Endothelial cell of umbilical vein (primary cell): ENCODE data around the gene SEC22C. TPM values are rescaled to one million over a fixed set of nuclear protein-coding genes. Genes with fewer than 3 reads are reported as not detected.

Experiments
- BruUV-seq: library from RNA; stranded (reverse); fragments of 400-500 nt; replicated peaks from 2 replicates; lab custom pipeline; 2021; lab: Mats Ljungman, UMichigan
- CTCF ChIA-PET: fragments of 300-600, 350-600 bp; sonication (Branson Sonifier 250); formaldehyde crosslinking; loops from one replicate; lab custom pipeline; 2021; ENCODE audit warnings: antibody characterized with exemption, inconsistent platforms; lab: Charles Lee
- POLR2A ChIA-PET: fragments of 300-600, 350-600 bp; sonication (Branson Sonifier 250); formaldehyde crosslinking; loops from one replicate; lab custom pipeline; 2021; ENCODE audit warnings: antibody characterized with exemption, inconsistent platforms; lab: Charles Lee
- DNase-seq: peaks from one replicate; pipeline ENCODE4 v3.0.0-alpha.2; 2011; ENCODE audit warnings: low read depth, low spot score
- FAIRE-seq: peaks from 2 replicates; lab custom pipeline; 2011; peaks lifted over from hg19 to GRCh38; lab: Jason Lieb, UNC
- H2AFZ ChIP-seq: 2 replicates; pipeline ENCODE4 v1.6.0; 2012; ENCODE audit warnings: low read depth, low read length, control low read depth, inconsistent platforms
- H3K27ac ChIP-seq: 2 replicates; pipeline ENCODE4 v1.5.1; 2011; ENCODE audit warnings: low read depth, mild to moderate bottlenecking, control low read depth, low read length, moderate library complexity; ENCODE audit not compliant: insufficient read depth
- H3K27me3 ChIP-seq, 2 experiments: 2 replicates each; pipeline versions ENCODE4 v1.6.0 to v1.6.1; 2011; ENCODE audit warnings: low read length in 2 of 2, mixed read lengths in 1 of 2; ENCODE audit not compliant: control insufficient read depth in 2 of 2, insufficient read depth in 2 of 2
- H3K36me3 ChIP-seq, 2 experiments: 2 replicates in 1 of 2; 3 replicates in 1 of 2; pipeline ENCODE4 v1.5.1; 2011; ENCODE audit warnings: low read length in 2 of 2, mild to moderate bottlenecking in 1 of 2, moderate library complexity in 1 of 2; ENCODE audit not compliant: control insufficient read depth in 2 of 2, insufficient read depth in 2 of 2; ENCODE audit errors: extremely low read depth in 1 of 2
- H3K4me1 ChIP-seq: 3 replicates; pipeline ENCODE4 v1.5.1; 2011; ENCODE audit warnings: mild to moderate bottlenecking, low read length; ENCODE audit not compliant: control insufficient read depth, insufficient read depth; ENCODE audit errors: extremely low read depth
- H3K4me2 ChIP-seq: 2 replicates; pipeline ENCODE4 v1.6.1; 2011; ENCODE audit warnings: low read length, control low read depth, mixed read lengths; ENCODE audit not compliant: insufficient read depth
- H3K4me3 ChIP-seq, 3 experiments: fragments of 200-600 bp in 1 of 3; sonication (generic), shearing (Covaris generic) in 1 of 3; replicated peaks in 1 of 3; 2 replicates each; pipeline ENCODE4 v1.5.1; 2011 to 2016; ENCODE audit warnings: control low read depth in 3 of 3, low read length in 3 of 3, mild to moderate bottlenecking in 2 of 3, inconsistent platforms in 1 of 3, low read depth in 1 of 3, moderate library complexity in 1 of 3; ENCODE audit not compliant: insufficient read depth in 1 of 3
- H3K79me2 ChIP-seq: 2 replicates; pipeline ENCODE4 v1.6.0; 2012; ENCODE audit warnings: low read length, inconsistent platforms; ENCODE audit not compliant: control insufficient read depth, insufficient read depth
- H3K9ac ChIP-seq: replicated peaks from 2 replicates; pipeline ENCODE3; 2011; ENCODE audit warnings: low read length, control low read depth; ENCODE audit not compliant: insufficient read depth; ENCODE audit errors: extremely low read depth
- H3K9me1 ChIP-seq: replicated peaks from 3 replicates; pipeline ENCODE4 v1.6.0; 2011; ENCODE audit warnings: mild to moderate bottlenecking, low read length; ENCODE audit not compliant: control insufficient read depth, insufficient read depth; ENCODE audit errors: extremely low read depth
- H3K9me3 ChIP-seq: replicated peaks from 2 replicates; pipeline ENCODE4 v1.5.1; 2012; ENCODE audit warnings: low read length, inconsistent platforms; ENCODE audit not compliant: control insufficient read depth, insufficient read depth
- H4K20me1 ChIP-seq: replicated peaks from 2 replicates; pipeline ENCODE3; 2011; ENCODE audit warnings: mild to moderate bottlenecking, low read length; ENCODE audit not compliant: control insufficient read depth, insufficient read depth; ENCODE audit errors: extremely low read depth
- EZH2 ChIP-seq: IDR thresholded peaks from 2 replicates; pipeline ENCODE4 v1.6.1; 2012; ENCODE audit warnings: borderline replicate concordance, low read depth, mild to moderate bottlenecking, moderate library complexity, low read length, inconsistent platforms; ENCODE audit not compliant: severe bottlenecking
- FOS ChIP-seq: IDR thresholded peaks from 2 replicates; pipeline ENCODE4 v1.6.1; 2011; ENCODE audit warnings: mild to moderate bottlenecking, low read length, moderate library complexity, borderline replicate concordance; ENCODE audit not compliant: insufficient read depth
- GATA2 ChIP-seq: IDR thresholded peaks from 2 replicates; pipeline ENCODE4 v1.7.0; 2011; ENCODE audit warnings: low read depth, mild to moderate bottlenecking, moderate library complexity, mixed read lengths, low read length; ENCODE audit not compliant: insufficient read length, insufficient read depth
- JUN ChIP-seq: IDR thresholded peaks from 2 replicates; pipeline ENCODE4 v1.6.1; 2011; ENCODE audit warnings: borderline replicate concordance, low read depth; ENCODE audit not compliant: insufficient read length, insufficient read depth
- MYC ChIP-seq: IDR thresholded peaks from one replicate; pipeline ENCODE4 v1.6.1; 2011; ENCODE audit warnings: mild to moderate bottlenecking, low read depth, low read length
- POLR2A ChIP-seq: IDR thresholded peaks from 2 replicates; pipeline ENCODE4 v1.6.1; 2012; ENCODE audit warnings: low read depth, mild to moderate bottlenecking, control low read depth, low read length
- POLR2AphosphoS5 ChIP-seq: IDR thresholded peaks from 2 replicates; pipeline ENCODE4 v1.6.1; 2012; ENCODE audit warnings: low read depth, mild to moderate bottlenecking, control low read depth, low read length, moderate library complexity; ENCODE audit not compliant: insufficient read depth
- dilution Hi-C: fragments of 300-500 bp; cut with MboI; formaldehyde crosslinking; loops from one replicate; pipeline ENCODE4 v1.15.0; 2019; ENCODE audit warnings: low sequenced_read_pairs; ENCODE audit not compliant: extremely low pct_ligation_motif_present
- intact Hi-C: fragments of 100-400 bp; cut with micrococcal nuclease; formaldehyde crosslinking; loops from one replicate; pipeline ENCODE4 v1.10.0; 2022
- polyA plus RNA-seq, 4 experiments: library from polyadenylated mRNA; depleted of rRNA in 3 of 4; stranded (reverse) in 3 of 4; unstranded in 1 of 4; fragments of >200 nt; gene quantifications; 2 replicates each; pipeline versions ENCODE4 v1.2.1 to v1.2.3, GENCODE V29; 2011 to 2012; ENCODE audit warnings: missing spikeins in 1 of 4
- total RNA-seq: library from RNA; stranded (reverse); gene quantifications from 2 replicates; pipeline ENCODE4 v1.2.3, GENCODE V29; 2021
- TF ChIP-seq, protein P1 (sequence below), 2 donors: IDR thresholded peaks; 1 replicate in 1 of 2; 2 replicates in 1 of 2; pipeline ENCODE4 v1.5.1; 2011; ENCODE audit warnings: low read length in 2 of 2, mild to moderate bottlenecking in 2 of 2, moderate library complexity in 2 of 2, control low read depth in 1 of 2, inconsistent platforms in 1 of 2, low read depth in 1 of 2; ENCODE audit not compliant: insufficient read depth in 1 of 2; ENCODE audit errors: extremely low read depth in 1 of 2
- TF ChIP-seq, protein P2 (sequence below): IDR thresholded peaks from 2 replicates; pipeline ENCODE4 v1.6.1; 2011; ENCODE audit not compliant: insufficient read depth, insufficient read length

Gene SEC22C
- total and polyA plus RNA-seq, 2 donors (not counting 3 experiments of a cell fraction or from before 2014, with no cell fraction given): 43.9 to 61.9 TPM

DNA sequence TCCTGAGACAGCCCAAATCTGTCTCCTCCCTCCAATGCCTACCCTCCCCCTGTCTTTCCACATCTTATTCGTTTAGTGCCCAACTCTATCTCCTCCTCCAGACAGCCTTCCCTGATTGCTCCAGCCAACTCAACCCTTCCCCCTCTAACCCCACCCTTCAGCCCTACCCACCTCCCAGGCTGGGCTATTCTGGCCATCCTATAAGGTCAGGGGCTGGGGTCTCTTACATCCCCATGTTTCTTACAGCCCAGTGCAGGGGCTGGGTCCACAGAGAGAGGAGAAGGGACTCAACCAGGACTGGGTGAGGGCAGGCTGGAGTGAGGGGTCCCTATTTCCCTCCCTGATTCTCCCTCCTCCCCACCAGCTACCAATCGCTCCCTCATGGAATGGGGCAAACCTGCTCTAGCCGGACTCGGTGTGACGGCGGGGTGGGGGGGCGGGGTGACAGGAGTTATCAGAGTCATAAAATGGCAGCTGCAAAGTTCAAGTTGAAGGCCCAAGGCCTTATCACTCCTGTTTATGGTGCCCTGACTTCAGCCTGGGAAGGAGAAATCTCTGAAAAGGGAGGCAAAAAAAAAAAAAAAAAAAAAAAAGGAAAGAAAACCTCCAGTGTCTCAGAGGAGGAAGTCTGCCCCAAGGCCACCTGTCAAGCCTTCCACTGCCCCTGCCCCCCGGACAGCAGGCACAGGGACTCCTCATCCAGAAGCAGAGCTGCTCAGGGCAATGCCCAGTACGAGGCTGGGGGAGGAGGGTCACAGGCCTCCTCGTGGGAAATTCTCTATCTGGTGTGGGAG is 77.2 kb downstream of the SEC22C start:
- TF ChIP-seq, protein P1, sequence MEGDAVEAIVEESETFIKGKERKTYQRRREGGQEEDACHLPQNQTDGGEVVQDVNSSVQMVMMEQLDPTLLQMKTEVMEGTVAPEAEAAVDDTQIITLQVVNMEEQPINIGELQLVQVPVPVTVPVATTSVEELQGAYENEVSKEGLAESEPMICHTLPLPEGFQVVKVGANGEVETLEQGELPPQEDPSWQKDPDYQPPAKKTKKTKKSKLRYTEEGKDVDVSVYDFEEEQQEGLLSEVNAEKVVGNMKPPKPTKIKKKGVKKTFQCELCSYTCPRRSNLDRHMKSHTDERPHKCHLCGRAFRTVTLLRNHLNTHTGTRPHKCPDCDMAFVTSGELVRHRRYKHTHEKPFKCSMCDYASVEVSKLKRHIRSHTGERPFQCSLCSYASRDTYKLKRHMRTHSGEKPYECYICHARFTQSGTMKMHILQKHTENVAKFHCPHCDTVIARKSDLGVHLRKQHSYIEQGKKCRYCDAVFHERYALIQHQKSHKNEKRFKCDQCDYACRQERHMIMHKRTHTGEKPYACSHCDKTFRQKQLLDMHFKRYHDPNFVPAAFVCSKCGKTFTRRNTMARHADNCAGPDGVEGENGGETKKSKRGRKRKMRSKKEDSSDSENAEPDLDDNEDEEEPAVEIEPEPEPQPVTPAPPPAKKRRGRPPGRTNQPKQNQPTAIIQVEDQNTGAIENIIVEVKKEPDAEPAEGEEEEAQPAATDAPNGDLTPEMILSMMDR (IDR thresholded peaks at IDR 0.05; ENCODE audit: extremely low read depth in 1 of 2, insufficient read depth in 1 of 2, low read depth in 1 of 2, low read length in 2 of 2): no peak
- TF ChIP-seq, protein P2, sequence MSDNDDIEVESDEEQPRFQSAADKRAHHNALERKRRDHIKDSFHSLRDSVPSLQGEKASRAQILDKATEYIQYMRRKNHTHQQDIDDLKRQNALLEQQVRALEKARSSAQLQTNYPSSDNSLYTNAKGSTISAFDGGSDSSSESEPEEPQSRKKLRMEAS: no peak
- TF ChIP-seq GATA2 (no peak), MYC (no peak), POLR2A (no peak), JUN (no peak), FOS (no peak), EZH2 (no peak), POLR2AphosphoS5 (no peak)
- Histone ChIP-seq H4K20me1 (no peaks in the 10 kb centered on the region), H3K9me3 (no peaks in the 10 kb centered on the region), H3K27ac (no peak overlapping the region), H3K9ac (no peak overlapping the region), H3K79me2 (no peaks in the 10 kb centered on the region), H3K4me3 (no peak overlapping the region), H3K4me1 (peaks cover 6% of the 10 kb centered on the region), H3K27me3 (peaks cover 9 to 10% of the 10 kb centered on the region in 2 experiments), H3K9me1 (no peaks in the 10 kb centered on the region), H3K36me3 (no peaks in the 10 kb centered on the region), H2AFZ (no peak overlapping the region), H3K4me2 (no peak overlapping the region)
- ChIA-PET POLR2A (no interaction called here), CTCF (no interaction called here)
- dilution Hi-C loops: no loop called here
- FAIRE-seq (no peak), DNase-seq (no peak)
- intact Hi-C loops: no loop called here
- BruUV-seq: no TSS peak
